Measurements from ENCODE around the gene CACNA1B.

- TF ChIP-seq POLR2A (IDR thresholded peaks at IDR 0.05): no peak
- no peak for TF ChIP-seq POLR2AphosphoS5 (IDR thresholded peaks at IDR 0.05)
- no peak for TF ChIP-seq CTCF (IDR thresholded peaks at IDR 0.05 in 8 of 11, conservative IDR thresholded peaks at IDR 0.05 in 3 of 11)
Measured at GRCh38 chr9:137893670-137894069, 16.1 kb downstream of the CACNA1B start.

Measured in spleen (tissue), 7 donors.